ENCODE data around the gene ZNF606.
A peak's percentile ranks its signal among the peaks of the same experiment; 100 is the strongest.
"Not testable (repeated sequence)": the region's sequence is repeated elsewhere in the genome, so short reads cannot be mapped to it uniquely, and the experiment has no call there.

The ZNF606 gene

DNA sequence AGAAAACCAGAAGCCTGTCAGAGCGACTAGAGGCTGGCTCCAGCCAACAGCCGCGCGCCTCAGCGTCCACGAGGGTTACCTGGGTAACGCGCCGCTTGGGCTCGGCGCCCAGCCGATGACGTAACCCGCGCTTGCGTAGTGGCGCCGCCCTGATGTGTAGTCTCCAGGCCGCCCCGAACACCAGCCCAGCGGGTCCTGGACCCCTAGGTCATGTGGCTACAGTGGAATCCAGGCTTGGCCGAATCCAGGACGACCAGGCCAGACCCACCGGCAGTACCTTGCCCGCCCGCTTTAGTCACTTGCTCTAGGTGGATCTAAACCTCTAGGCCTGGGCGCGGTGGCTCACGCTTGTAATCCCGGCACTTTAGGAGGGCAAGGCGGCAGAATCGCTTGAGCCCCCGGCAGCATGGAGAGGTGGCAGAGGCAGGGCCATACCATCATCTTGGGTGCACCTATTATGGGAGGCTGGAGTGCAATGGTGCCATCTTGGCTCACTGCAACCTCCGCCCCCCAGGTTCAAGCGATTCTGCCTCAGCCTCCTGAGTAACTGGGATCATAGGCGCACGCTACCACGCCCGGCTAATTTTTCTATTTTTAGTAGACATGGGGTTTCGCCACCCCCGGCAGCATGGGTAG is 7.2 kb upstream of the ZNF606 start:
- DNase-seq: peak; percentile 43 to 90

DNA sequence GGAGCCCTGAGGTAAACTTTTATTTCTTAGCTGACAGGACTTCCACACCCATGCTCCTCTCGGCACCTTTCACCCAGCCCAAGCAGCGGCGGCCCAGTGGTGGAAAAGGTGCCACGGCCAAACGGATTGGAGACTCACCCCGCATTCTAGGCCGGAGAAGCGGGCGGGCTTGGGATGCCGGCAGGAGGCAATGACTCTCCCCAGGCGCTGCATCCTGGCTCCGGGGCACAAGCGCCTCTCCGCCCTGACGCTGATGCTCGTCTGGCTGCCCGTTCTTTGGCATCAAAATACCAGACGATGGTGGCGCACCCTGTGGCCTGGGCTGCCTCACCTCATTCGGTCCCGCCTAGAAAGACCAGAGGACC is 6.7 kb upstream of the ZNF606 start:
- DNase-seq: peak in 1 of 2 experiments; percentile 35

DNA sequence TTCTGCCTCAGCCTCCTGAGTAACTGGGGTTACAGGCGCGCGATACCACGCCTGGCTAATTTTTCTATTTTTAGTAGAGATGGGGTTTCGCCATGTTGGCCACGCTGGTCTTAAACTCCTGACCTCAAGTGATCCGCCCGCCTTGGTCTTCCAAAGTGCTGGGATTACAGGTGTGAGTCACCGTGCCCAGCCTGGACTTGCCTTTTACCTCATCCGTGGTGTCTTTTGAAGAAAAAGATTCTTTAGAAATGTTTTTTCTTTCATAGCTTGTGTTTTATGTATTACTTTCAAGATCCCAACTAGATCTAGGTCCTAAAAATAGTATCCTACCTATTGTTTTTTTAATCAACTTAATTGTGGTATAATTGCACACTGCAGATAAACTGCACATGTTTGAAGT is 6.3 kb upstream of the ZNF606 start:
- not testable (repeated sequence) for DNase-seq

DNA sequence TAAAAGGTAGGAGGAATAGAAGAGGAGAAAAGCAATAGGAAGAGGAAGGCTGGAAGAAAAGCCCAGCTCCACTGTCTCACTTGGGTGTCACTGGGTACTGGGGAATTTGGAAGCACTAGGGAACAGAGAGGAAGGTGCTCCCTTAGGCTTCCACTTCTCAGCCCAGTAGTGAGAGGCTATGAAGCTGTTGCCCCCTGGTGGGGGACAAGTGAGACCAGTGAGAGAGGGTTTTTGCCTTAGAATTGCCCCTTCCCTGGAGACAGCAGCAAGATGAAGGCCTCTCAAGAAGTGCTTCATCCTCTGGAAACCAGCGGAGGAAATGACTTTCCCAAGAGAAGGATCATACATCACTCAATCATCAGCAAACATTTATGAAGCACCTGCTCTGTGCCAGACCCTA is 4.7 kb upstream of the ZNF606 start:
- peak in 1 of 2 experiments; percentile 4 for DNase-seq

DNA sequence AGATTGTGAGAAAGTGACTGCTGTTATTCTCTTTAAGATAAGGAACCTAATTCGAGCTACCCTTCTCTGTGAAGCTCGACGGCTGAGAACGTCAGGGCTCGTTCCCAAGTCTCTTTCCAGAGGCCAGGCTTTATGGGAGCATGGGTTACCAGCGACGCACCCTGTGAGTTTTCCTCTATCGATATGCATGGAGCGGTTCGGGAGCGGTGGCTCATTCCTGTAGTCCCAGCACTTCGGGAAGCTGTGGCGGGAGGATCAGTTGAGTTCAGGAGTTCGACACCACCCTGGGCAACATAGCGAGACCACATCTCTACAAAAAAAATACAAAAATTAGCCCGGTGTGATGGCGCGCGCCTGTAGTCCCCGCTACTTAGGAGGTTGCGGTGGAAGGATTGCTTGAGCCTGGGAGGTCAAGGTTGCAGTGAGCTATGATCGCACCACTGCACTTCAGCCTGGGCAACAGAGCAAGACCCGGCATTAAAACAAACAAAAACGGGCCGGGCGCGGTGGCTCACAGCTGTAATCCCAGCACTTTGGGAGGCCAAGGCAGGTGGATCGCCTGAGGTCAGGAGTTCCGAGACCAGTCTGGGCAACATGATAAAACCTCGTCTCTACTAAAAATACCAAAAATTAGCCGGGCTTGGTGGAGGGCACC is 681 bp upstream of the ZNF606 start:
- peak in 1 of 2 experiments; percentile 35 for DNase-seq

DNA sequence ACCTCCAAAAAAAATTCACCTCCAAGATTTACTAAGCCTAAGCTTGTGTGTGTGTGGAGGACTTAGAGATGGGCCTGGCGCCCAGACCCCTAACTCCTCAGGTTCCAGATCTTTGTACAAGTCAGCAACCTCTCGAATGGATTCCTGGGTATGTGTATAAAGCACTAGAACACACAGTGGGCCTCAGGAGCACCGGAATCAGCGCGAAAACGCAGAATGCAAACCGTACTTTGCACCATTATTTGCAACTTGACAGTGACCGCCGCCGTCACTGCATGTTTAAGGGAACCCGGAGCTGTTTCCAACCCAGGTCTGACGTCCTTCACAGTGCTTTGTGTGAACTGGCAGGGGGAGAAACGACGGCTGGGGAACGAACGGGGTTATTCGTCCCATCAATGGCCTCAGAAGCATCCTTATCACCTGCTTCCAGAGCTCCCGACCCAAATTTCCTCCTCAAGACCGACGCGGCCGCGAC is 688 bp downstream of the ZNF606 start:
- DNase-seq: peak; percentile 35 to 62

DNA sequence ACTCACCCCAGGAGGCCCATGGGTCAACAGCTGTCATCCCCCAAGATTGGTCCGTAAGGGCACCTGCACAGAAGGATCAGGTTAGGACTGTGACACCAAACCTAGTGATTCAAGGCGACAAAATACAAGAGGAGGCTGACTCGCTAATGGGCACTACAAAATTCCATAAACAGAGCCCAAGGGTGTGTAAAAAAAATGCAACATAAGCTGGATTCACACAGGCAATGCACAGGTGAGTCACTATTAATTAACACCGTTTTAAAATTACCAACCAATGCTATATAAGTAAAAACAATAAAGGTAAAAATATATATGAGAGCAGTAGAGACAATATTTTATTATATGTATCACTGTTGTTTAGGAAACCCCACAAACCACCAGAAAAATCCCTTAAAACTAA is 1.9 kb downstream of the ZNF606 start:
- DNase-seq: no peak

DNA sequence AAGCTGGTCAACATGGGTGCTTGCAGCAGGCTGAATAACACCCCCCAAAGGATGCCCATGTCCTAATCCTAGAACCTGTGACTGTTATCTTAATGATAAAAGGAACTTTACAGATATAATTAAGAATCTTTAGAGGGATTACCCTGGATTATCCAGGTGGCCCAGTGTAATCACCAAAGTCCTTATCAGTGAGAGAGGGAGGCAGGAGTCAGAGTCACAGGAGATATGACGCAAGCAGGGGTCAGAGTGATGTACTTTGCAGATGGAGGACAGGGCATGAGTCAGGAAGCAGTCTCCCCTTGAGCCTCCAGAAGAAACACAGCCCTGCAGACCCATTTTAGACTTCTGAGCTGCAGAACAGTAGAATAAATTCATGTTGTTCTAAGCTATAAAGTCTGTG is 9.8 kb downstream of the ZNF606 start:
- DNase-seq: no peak

DNA sequence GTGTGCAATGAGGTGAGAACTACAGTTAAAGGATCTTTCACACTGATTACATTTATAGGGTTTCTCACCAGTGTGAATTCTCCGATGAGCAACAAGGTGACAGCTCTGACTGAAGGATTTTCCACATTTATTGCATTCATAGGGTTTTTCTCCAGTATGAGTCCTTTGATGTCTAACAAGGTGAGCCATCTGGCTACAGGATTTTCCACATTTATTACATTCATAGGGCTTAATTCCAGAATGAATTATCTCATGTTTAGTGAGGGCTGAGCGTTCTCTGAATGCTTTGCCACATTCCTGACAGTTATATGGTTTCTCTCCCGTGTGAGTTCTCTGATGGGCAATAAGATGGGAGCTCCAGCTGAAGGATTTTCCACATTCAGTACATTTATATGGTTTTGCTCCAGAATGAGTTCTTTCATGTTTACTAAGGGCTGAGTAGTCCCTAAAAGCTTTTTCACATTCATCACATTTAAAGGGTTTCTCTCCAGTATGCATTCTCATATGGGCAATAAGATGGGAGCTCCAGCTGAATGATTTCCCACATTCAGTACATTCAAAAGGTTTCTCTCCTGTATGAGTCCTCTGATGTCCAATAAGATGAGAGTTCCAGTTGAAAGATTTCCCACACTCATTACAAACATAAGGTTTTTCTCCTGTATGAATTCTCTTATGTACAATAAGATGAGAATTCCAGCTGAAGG is 23.9 kb downstream of the ZNF606 start:
- no peak for DNase-seq

DNA sequence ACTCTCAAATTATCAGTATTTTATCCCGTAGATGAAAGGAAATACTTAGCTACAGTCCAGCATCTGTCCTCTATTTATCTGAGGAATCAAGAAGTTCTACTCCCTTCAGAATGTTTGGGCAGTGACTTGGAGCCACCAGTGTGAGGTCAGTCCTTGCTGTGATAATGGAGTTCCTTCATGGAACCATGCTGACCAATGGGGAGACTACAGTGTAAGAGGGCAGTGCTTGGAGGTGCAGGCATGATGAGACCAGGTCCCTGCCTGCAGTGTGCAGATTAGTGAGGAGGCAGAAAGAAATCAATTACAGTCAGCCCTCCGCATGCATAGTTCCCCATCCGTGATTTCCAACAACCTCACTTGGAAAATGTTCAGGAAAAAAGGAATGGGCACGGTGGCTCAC is 28.2 kb downstream of the ZNF606 start, which contains the start of gene C19orf18:
Gene C19orf18 (minus strand): TSS at position 101 of the 400 bp plus-strand sequence. CDS start 102 bp downstream, outside the sequence.
- DNase-seq: no peak

DNA sequence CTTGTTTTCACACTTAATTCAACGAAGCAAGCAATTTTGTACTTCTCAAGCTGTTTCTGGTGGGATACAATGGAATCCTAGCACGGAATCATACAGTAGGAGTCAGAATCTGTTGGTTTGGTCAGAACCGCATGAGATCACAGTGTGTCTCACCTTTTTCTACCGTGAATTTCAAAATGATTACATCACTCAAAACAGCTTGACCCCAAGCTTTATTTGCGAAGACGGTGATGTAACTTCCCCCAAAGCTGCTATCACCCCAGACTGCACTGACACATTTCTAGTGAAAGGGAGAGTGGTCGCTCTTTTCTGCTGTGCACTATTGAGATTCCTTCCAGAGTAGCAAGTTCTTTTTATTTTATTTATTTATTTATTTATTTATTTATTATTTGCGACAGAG is 37.9 kb downstream of the ZNF606 start:
- no peak for DNase-seq

DNA sequence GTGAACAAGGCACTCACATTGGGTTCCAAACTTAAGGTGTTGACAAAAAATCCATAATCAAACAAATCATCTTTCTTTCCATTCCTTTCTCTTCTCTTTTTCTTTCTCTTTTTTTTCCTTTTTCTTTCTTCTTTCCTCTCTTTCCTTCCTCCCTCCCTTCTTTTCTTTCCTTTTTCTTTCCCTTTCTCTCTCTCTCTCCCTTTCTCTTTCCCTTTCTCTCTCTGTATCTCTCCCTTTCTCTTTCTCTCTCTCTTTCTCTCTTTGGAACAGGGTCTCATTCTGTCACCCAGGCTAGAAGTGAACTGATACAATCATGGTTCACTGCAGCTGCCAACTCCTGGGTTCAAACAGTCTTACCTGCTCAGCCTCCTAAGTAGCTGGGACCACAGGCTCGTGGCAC is 40.8 kb downstream of the ZNF606 start:
- no peak for DNase-seq

DNA sequence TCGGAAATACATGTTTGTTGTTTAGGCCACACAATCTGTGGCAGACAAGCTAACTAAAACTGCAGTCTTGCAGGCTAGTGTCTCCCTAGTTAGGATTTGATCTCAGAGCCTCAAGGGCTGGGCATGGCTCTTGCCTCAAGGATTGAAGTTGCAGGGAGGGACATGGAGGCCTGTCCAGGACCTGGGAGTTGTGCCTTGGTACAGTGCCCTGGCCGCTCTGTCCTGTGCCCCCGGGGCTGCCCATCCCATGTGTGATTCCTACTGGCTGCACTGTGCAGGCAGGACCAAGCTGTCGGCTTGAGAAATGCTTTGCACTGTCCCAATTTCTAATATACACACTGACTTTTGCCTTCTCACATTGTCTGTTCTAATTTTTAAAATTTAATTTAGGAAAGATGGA is 47.6 kb downstream of the ZNF606 start:
- no peak for DNase-seq

DNA sequence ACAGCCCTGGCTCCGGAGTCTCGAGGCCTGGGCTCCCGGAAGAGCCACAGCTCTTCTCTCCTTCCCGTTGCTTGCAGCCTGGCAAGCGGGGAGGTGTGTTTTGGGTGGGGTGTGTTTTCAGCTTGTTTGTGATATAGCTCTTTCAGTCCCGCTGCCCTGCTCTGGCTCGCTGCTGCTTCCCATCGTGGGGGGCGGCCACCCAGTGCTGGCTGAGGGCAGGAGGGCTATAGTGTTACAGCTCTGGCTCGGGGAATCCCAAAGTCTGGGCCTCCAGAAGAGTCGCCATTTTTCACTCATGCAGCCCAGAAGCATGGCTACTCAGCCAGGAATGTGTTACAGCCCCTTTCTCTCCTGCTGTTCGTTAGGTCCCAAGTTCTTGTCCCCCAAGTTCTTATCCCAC is 52.9 kb downstream of the ZNF606 start:
- no peak for DNase-seq

DNA sequence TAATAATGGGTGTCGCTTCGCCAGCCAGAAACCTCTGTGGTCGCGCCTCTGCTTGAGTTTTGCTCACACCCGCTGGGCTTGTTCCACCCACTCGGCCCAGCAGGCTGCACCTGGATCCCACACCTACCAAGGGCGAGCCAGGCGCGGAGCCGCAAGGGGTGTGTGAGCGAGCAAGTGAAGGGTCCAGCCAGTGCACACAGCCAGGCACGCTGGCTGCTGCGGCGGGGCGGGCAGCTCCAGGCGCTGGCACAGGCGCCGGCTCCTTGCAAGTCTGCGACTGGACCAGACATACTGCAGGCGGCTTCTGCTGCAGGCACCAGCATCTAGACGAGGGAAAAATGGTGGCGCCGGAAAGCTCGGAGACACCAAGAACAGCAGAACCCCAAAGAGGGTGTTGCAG is 53.3 kb downstream of the ZNF606 start:
- DNase-seq: no peak

DNA sequence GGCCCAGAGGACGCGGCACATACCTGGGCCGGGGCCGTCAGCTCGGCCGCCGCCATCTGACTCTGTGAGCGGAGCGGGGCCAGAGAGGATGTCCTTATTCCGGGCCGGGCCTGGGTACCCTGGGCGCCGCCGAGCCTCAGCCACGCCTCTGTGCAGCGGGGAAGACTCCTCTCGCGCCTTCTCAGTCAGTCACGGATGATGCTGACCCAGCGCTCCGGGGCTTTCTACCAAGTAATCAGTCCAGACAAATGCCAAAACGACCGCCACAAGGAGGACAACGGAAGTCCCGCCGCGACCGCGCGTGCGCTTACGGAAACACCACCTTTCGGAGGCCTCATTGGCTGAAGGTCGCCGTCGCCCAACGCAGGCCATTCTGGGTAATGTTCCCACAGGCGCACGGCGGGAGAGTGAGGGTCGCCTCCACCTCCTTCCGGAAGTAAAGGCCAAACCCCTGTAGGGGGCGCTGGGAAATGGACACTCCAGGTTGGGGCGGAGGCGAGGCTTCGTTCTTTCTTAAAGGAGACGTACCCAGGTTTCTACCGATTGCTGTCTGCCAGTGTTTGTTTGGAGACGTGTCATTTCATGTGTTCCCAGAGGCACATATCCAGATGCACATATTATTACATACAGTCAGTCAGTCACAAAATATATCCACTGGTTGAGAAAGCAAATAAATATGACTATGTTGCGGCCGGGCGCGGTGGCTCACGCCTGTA is 55.0 kb downstream of the ZNF606 start, which contains the start of gene ZNF256:
Gene ZNF256 (minus strand): TSS at position 288 of the 716 bp plus-strand sequence. CDS start 232 bp downstream, at position 56.
- peak; percentile 96 to 99 for DNase-seq

DNA sequence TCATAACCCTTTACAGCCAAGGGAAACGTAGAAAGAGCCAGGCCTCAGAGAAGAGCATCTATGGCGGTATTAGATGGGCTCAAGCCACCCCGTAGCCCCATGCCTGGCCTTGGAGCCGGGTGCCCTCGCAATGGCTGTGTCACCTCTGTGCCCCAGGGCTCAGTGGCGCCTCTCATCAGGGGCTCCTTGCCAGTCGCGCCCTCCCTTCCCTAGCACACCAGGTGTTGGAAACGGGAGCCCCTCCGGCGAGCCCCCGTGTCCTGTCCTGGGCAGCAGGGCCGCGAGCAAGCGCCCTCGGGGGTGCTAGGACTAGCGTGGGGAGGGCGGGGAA is 55.6 kb downstream of the ZNF606 start:
- peak in 1 of 2 experiments; percentile 23 for DNase-seq

DNA sequence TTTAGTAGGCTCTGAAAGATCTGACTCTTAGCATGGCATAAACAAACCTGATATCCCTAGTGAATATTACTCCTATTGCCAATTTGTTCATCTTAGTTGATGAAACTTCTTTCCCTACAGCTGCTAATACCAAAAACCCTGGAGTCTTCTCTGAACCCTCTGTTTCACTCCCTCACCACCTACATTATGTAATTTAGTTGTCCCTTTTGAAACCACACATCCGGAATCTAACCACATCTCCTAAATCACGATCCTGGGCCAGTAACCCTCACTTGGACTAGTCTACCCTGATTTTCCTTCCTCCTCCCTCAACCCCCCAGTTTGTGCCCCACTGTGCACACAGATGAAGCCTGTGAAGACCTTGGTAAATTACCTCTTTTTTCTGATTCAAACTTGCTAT is 56.3 kb downstream of the ZNF606 start:
- no peak for DNase-seq

DNA sequence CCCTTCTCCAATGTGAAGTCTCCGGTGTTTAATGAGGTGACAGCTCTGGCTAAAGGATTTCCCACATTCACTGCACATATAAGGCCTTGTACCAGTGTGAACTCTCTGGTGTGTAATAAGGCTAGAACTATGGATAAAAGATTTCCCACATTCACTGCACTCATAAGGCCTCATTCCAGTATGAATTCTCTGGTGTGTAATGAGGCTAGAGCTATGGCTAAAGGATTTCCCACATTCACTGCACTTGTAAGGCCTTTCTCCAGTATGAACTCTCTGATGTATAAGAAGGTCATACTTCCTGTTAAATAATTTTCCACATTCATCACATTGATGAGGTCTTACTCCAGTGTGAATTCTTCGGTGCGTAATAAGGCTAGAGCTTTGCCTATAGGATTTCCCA is 61.0 kb downstream of the ZNF606 start:
- no peak for DNase-seq

DNA sequence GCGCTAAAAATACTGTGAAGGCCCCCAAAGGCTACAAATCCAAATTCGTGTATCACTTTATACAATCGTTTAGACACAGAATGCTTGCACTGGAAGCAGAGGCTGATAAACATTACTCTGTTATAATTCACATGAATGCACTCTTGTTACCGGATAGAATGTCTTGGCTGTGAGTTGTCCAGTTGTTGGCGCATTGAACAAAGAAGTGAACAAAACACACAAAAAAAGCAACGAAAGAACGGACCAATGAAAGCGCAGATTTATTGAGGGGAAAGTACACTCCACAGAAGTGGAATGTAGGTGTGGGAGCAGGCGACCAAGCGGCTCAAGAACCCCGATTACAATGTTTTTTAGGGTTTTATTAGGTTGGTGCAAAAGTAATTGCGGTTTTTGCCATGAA is 66.9 kb downstream of the ZNF606 start:
- DNase-seq: no peak

DNA sequence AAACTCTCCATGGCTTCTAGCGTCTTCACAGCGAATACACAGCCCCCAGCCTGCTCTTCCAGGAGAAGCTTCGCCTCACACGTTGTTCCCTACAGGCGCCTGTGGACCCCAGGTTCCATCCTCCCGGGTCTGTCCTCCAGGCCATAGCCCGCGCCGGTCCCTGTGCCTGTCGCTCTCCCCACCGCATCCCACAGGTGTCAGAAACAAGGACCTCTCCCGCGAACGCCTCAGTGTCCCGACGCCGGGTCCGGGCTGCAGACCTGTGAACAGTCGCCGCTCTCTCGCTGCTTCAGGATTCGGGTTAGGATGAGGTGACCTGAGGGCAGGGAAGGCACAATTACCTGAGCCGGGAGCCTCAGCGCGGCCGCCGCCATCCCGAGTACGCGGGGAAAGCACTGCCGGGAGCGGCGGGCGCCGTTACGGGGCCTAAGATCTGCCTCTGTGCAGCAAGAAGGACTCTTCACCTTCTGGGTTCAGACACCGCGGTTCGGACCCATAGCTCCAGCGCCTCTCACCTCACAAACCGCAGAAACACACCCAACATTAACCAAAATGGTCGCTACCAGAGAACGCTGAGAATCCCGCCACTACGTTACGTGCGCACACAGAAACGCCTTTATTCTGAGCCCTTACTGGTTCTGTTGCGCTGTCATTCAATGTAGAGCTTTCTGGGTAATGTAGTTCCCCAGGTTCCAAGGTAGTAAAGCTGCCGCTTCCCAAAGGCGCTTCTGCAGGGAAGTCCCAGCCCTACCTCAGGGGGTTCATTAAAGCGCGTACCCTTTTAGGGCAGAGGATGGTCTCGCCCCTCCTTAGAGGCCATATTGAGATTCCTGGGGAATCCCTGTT is 67.6 kb downstream of the ZNF606 start, which contains the start of gene ZNF418:
Gene ZNF418 (minus strand): TSS at position 583 of the 846 bp plus-strand sequence. CDS start 1,580 bp downstream, outside the sequence.
- DNase-seq: no peak

DNA sequence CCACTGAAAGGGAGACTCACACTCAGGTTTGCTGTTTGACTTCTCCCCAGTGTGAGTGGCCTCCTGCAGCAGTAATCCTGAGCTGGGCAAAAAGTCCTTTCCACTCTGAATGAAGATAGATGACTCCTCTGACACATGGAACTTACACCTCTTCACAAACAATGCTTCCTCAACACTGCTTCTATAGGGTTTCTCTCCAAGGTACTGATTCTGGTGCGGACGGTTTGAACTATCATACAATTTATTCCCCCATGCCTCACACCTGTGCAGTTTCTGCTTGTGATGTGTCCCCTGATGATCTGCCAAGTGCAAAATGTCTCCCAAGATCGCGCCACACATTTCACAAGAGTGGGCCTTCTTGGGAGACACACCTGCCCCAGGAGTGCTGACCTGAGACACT is 75.0 kb downstream of the ZNF606 start:
- no peak for DNase-seq
